K562 (cell line): ENCODE data around the gene DDX55. TPM values are rescaled to one million over a fixed set of nuclear protein-coding genes. Genes with fewer than 3 reads are reported as not detected.

Experiments used
- COPS2 ChIP-seq: fragments of 450-650 bp; conservative IDR thresholded peaks from 2 replicates; pipeline ENCODE4 v1.6.1; 2016; ENCODE audit warnings: mild to moderate bottlenecking, moderate library complexity
- CSDE1 ChIP-seq, 2 experiments: fragments of 450-650 bp; IDR thresholded peaks; 2 replicates each; pipeline ENCODE4 v1.6.1; 2016; ENCODE audit warnings: mild to moderate bottlenecking in 1 of 2
- FOXJ2 ChIP-seq: fragments of 200-800 bp; sonication (Bioruptor generic); IDR thresholded peaks from 2 replicates; pipeline ENCODE4 v1.6.1; 2016; ENCODE audit warnings: missing genetic modification characterization, missing compliant biosample characterization
- FOXK2 ChIP-seq, 2 experiments: fragments of 450-650 bp; IDR thresholded peaks in 1 of 2; conservative IDR thresholded peaks in 1 of 2; 2 replicates each; pipeline ENCODE4 v1.6.1; 2016; ENCODE audit warnings: low read depth in 2 of 2, mild to moderate bottlenecking in 1 of 2
- GABPA ChIP-seq: fragments of 200-800 bp; sonication (Bioruptor generic); conservative IDR thresholded peaks from 2 replicates; pipeline ENCODE4 v1.6.1; 2016; ENCODE audit warnings: low read depth, missing genetic modification characterization, missing compliant biosample characterization
- HCFC1 ChIP-seq: IDR thresholded peaks from 2 replicates; pipeline ENCODE4 v1.6.1; 2012; ENCODE audit warnings: low read depth, low read length, improper control_type of control experiment
- HNRNPH1 ChIP-seq: fragments of 200-400 bp; formaldehyde crosslinking; optimal IDR thresholded peaks from 2 replicates; pipeline ENCODE3; 2017; ENCODE audit warnings: low read depth, mild to moderate bottlenecking, low read length, moderate library complexity
- HNRNPUL1 ChIP-seq: fragments of 200-400 bp; formaldehyde crosslinking; IDR thresholded peaks from 2 replicates; pipeline ENCODE4 v1.6.1; 2017; ENCODE audit warnings: low read length
- JUNB ChIP-seq: fragments of 450-650 bp; formaldehyde crosslinking; conservative IDR thresholded peaks from 2 replicates; pipeline ENCODE4 v1.4.0; 2020; ENCODE audit warnings: mild to moderate bottlenecking
- L3MBTL2 ChIP-seq: fragments of 450-650 bp; IDR thresholded peaks from 2 replicates; pipeline ENCODE4 v1.6.1; 2016; ENCODE audit warnings: mild to moderate bottlenecking, moderate library complexity
- NR2C2 ChIP-seq, 2 experiments: fragments of 200-800 bp in 1 of 2; sonication (Bioruptor generic) in 1 of 2; sonication (generic) in 1 of 2; formaldehyde crosslinking in 1 of 2; IDR thresholded peaks; 2 replicates each; pipeline versions ENCODE4 v1.6.1 to v1.8.0; 2016 to 2022; ENCODE audit warnings: mild to moderate bottlenecking in 1 of 2, missing compliant biosample characterization in 1 of 2, missing genetic modification characterization in 1 of 2, missing genetic modification reagents in 1 of 2
- PTBP1 ChIP-seq: fragments of 200-400 bp; formaldehyde crosslinking; IDR thresholded peaks from 2 replicates; pipeline ENCODE4 v1.6.1; 2017; ENCODE audit warnings: low read depth, low read length
- SMARCA4 ChIP-seq: fragments of 450-650 bp; IDR thresholded peaks from 2 replicates; pipeline ENCODE4 v1.6.1; 2016
- U2AF1 ChIP-seq: fragments of 200-400 bp; formaldehyde crosslinking; optimal IDR thresholded peaks from 2 replicates; pipeline ENCODE3; 2017; ENCODE audit warnings: mild to moderate bottlenecking, low read depth, low read length, moderate library complexity
- ZNF12 ChIP-seq: sonication (generic); formaldehyde crosslinking; IDR thresholded peaks from 2 replicates; pipeline ENCODE4 v1.4.0; 2020; ENCODE audit warnings: mild to moderate bottlenecking, missing genetic modification reagents
- ZNF212 ChIP-seq: fragments of 450-650 bp; formaldehyde crosslinking; IDR thresholded peaks from 2 replicates; pipeline ENCODE4 v1.4.0; 2020; ENCODE audit warnings: mild to moderate bottlenecking
- ZNF354B ChIP-seq: fragments of 250-450 bp; sonication (Bioruptor Pico); IDR thresholded peaks from 2 replicates; pipeline ENCODE4 v1.4.0; 2020
- ZNF785 ChIP-seq: fragments of 250-450 bp; sonication (Bioruptor Pico); IDR thresholded peaks from 2 replicates; pipeline ENCODE4 v1.4.0; 2020; ENCODE audit warnings: mild to moderate bottlenecking
- ZNF79 ChIP-seq: fragments of 250-450 bp; sonication (Bioruptor Pico); IDR thresholded peaks from 2 replicates; pipeline ENCODE4 v1.4.0; 2020; ENCODE audit warnings: low read depth, mild to moderate bottlenecking, moderate library complexity
- ZSCAN29 ChIP-seq: fragments of 450-650 bp; IDR thresholded peaks from 2 replicates; pipeline ENCODE4 v1.6.1; 2017
- polyA plus RNA-seq, 8 experiments: library from polyadenylated mRNA; depleted of rRNA in 4 of 8; stranded (reverse) in 5 of 8; unstranded in 3 of 8; fragments of >200 nt; fragmentation: Nextera tagmentation in 2 of 8; fragmentation: Illumina TruSeq in 1 of 8; extraction: Ambion mirVana in 2 of 8; extraction: Trizol in 1 of 8; gene quantifications; 2 replicates each; pipeline versions ENCODE4 v1.2.1 to v1.2.3, GENCODE V29; 2011 to 2014; ENCODE audit warnings: inconsistent platforms in 1 of 8, missing spikeins in 1 of 8
- total RNA-seq, 7 experiments: library from RNA; depleted of rRNA in 6 of 7; stranded (reverse); fragments of >200 nt in 6 of 7; fragmentation: Illumina TruSeq in 2 of 7; extraction: Trizol in 2 of 7; gene quantifications; 2 replicates each; pipeline versions ENCODE4 v1.2.1 to v1.2.3, GENCODE V29; 2011 to 2021; ENCODE audit warnings: low replicate concordance in 1 of 7
- TF ChIP-seq, protein P1 (sequence below): fragments of 450-650 bp; IDR thresholded peaks from 2 replicates; pipeline ENCODE4 v1.6.1; 2014; ENCODE audit warnings: low read depth, mild to moderate bottlenecking, moderate library complexity, borderline replicate concordance
- TF ChIP-seq, protein P2 (sequence below): IDR thresholded peaks from 2 replicates; pipeline ENCODE4 v1.6.1; 2014; ENCODE audit warnings: antibody characterized with exemption
- TF ChIP-seq, protein P3 (sequence below): IDR thresholded peaks from 2 replicates; pipeline ENCODE4 v1.6.1; 2012; ENCODE audit warnings: low read depth, low read length, improper control_type of control experiment, borderline replicate concordance
- TF ChIP-seq, protein P4 (sequence below): fragments of 450-650 bp; IDR thresholded peaks from 2 replicates; pipeline ENCODE4 v1.6.1; 2016; ENCODE audit warnings: antibody characterized with exemption

DDX55 gene
- total and polyA plus RNA-seq, 9 of the 15 experiments (the other 6 are each of a cell fraction or from before 2014, with no cell fraction given): 10.6 to 71.0 (median 60.9) TPM

DNA sequence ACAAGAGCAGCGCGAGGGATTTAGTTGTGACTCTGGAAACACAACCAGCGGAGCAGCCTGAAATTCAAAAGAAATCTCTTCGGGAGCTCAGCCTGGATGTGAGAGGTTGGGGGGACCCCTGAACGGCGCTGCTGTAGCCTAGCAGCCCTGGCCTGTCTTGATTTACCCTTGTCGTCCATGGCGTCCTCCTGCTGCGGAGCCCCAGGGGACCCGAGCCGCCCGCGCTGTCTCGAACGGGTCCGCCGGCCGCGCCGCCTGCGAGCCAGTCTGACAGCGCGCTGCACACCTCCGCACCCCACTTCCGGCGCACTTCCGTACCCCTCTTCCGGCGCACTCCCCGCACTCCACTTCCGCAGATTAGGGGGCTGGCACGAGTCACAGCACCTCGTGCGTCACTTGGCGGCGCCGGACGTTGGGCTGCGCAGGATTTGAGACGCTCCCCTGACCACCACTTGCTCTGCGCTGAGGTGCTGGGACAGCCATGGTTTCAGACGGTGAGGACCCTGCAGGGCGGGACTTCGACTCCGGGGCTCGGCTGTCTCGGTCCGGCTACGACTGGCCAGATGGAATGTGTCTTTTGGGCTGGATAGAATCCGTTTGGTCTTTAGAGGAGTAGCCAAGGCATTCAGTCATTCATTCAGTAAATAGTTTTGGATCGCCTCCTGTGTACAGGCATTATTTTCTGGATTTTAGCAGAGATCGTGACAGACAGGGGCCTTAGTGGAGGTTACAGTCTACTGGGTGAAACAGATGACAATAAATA, 31.7 kb downstream of the DDX55 start, which contains the start of the genes EIF2B1 and GTF2H3 (continued):
- TF ChIP-seq HCFC1 (peak; percentile 97), GABPA (tag) (peak; percentile 100), PTBP1 (no peak), JUNB (CRISPR knock-in tag) (no peak), CSDE1 (IDR thresholded peaks at IDR 0.05) (peak in 1 of 2 experiments; percentile 95; a peak in 2 of 4 replicates), ZNF79 (CRISPR knock-in tag) (no peak), FOXJ2 (tag) (no peak), FOXK2 (conservative IDR thresholded peaks at IDR 0.05 in 1 of 2, IDR thresholded peaks at IDR 0.05 in 1 of 2; ENCODE audit: low read depth in 2 of 2) (peak; percentile 94), ZSCAN29 (no peak), COPS2 (no peak), NR2C2 (CRISPR knock-in tag; IDR thresholded peaks at IDR 0.05) (peak; percentile 83; the same call in 1 of the 2 replicates), NR2C2 (tag; IDR thresholded peaks at IDR 0.05) (peak; percentile 84), L3MBTL2 (peak; percentile 82), ZNF354B (CRISPR knock-in tag) (no peak), SMARCA4 (no peak), ZNF12 (CRISPR knock-in tag) (0 out of 2 replicates have a peak, but pooled peaks have one; percentile 27), HNRNPH1 (no peak), U2AF1 (no peak), ZNF212 (CRISPR knock-in tag) (no peak), ZNF785 (CRISPR knock-in tag) (no peak), HNRNPUL1 (no peak)
- TF ChIP-seq, protein P1, sequence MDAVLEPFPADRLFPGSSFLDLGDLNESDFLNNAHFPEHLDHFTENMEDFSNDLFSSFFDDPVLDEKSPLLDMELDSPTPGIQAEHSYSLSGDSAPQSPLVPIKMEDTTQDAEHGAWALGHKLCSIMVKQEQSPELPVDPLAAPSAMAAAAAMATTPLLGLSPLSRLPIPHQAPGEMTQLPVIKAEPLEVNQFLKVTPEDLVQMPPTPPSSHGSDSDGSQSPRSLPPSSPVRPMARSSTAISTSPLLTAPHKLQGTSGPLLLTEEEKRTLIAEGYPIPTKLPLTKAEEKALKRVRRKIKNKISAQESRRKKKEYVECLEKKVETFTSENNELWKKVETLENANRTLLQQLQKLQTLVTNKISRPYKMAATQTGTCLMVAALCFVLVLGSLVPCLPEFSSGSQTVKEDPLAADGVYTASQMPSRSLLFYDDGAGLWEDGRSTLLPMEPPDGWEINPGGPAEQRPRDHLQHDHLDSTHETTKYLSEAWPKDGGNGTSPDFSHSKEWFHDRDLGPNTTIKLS: peak; percentile 68
- TF ChIP-seq, protein P2, sequence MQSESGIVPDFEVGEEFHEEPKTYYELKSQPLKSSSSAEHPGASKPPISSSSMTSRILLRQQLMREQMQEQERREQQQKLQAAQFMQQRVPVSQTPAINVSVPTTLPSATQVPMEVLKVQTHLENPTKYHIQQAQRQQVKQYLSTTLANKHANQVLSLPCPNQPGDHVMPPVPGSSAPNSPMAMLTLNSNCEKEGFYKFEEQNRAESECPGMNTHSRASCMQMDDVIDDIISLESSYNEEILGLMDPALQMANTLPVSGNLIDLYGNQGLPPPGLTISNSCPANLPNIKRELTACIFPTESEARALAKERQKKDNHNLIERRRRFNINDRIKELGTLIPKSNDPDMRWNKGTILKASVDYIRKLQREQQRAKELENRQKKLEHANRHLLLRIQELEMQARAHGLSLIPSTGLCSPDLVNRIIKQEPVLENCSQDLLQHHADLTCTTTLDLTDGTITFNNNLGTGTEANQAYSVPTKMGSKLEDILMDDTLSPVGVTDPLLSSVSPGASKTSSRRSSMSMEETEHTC: peak; percentile 89
- TF ChIP-seq, protein P3, sequence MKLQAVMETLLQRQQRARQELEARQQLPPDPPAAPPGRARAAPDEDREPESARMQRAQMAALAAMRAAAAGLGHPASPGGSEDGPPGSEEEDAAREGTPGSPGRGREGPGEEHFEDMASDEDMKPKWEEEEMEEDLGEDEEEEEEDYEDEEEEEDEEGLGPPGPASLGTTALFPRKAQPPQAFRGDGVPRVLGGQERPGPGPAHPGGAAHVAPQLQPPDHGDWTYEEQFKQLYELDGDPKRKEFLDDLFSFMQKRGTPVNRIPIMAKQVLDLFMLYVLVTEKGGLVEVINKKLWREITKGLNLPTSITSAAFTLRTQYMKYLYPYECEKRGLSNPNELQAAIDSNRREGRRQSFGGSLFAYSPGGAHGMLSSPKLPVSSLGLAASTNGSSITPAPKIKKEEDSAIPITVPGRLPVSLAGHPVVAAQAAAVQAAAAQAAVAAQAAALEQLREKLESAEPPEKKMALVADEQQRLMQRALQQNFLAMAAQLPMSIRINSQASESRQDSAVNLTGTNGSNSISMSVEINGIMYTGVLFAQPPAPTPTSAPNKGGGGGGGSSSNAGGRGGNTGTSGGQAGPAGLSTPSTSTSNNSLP: no peak
- TF ChIP-seq, protein P4, sequence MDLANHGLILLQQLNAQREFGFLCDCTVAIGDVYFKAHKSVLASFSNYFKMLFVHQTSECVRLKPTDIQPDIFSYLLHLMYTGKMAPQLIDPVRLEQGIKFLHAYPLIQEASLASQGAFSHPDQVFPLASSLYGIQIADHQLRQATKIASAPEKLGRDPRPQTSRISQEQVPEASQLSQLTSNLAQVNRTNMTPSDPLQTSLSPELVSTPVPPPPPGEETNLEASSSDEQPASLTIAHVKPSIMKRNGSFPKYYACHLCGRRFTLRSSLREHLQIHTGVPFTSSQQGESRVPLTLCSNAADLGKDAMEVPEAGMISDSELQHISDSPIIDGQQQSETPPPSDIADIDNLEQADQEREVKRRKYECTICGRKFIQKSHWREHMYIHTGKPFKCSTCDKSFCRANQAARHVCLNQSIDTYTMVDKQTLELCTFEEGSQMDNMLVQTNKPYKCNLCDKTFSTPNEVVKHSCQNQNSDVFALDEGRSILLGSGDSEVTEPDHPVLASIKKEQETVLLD: no peak
